Superior temporal gyrus (tissue), 1 donor: Measurements from ENCODE around the gene CD58.

Experiments used
- DNase-seq: peaks from one replicate; pipeline ENCODE4 v3.0.0-alpha.2; 2016; ENCODE audit errors: extremely low spot score

CD58 gene

GRCh38 chr1:116510361-116510760, 60.5 kb downstream of the CD58 start:
- no peak for DNase-seq

GRCh38 chr1:116508984-116509980, 61.5 kb downstream of the CD58 start:
- DNase-seq: no peak

GRCh38 chr1:116508085-116508983, 62.5 kb downstream of the CD58 start:
- no peak for DNase-seq

- no peak for DNase-seq
Observed at GRCh38 chr1:116507631-116508030, 63.2 kb downstream of the CD58 start.

- DNase-seq: no peak
Observed at GRCh38 chr1:116506132-116507004, 64.5 kb downstream of the CD58 start.

- DNase-seq: no peak
Observed at GRCh38 chr1:116504308-116505156, 66.3 kb downstream of the CD58 start.

- no peak for DNase-seq
Observed at GRCh38 chr1:116503546-116504307, 67.1 kb downstream of the CD58 start.

- DNase-seq: no peak
Observed at GRCh38 chr1:116502671-116503314, 68.0 kb downstream of the CD58 start.

- no peak for DNase-seq
Observed at GRCh38 chr1:116501870-116502244, 69.0 kb downstream of the CD58 start.

GRCh38 chr1:116501125-116501869, 69.5 kb downstream of the CD58 start:
- no peak for DNase-seq

- DNase-seq: peak; percentile 88
Observed at GRCh38 chr1:116498789-116499628, 71.8 kb downstream of the CD58 start.

GRCh38 chr1:116497656-116498055, 73.2 kb downstream of the CD58 start:
- DNase-seq: no peak

- DNase-seq: no peak
Observed at GRCh38 chr1:116496898-116497297, 73.9 kb downstream of the CD58 start.

GRCh38 chr1:116496380-116496779, 74.4 kb downstream of the CD58 start:
- DNase-seq: no peak

GRCh38 chr1:116495535-116495934, 75.3 kb downstream of the CD58 start:
- DNase-seq: no peak

GRCh38 chr1:116494745-116495144, 76.1 kb downstream of the CD58 start:
- DNase-seq: no peak

GRCh38 chr1:116494353-116494692, 76.5 kb downstream of the CD58 start:
- DNase-seq: no peak
